Activated T-cell treated with anti-CD3 and anti-CD28 coated beads for 24 hours (primary cell): ENCODE data around the gene ADIPOQ.
"Not testable (repeated sequence)": the region's sequence is repeated elsewhere in the genome, so short reads cannot be mapped to it uniquely, and the experiment has no call there.

Experiments used
- DNase-seq: peaks from one replicate; pipeline ENCODE4 v3.0.0-alpha.2; 2020; ENCODE audit warnings: low read depth

The ADIPOQ gene

GRCh38 chr3:186842426-186843038 is at the start of gene ADIPOQ:
ADIPOQ (plus strand) TSS chr3:186842710; CDS start chr3:186853059, 10,349 bp downstream.
- no peak for DNase-seq

GRCh38 chr3:186798239-186798874 is 44.2 kb upstream of the ADIPOQ start:
- DNase-seq, result no peak

GRCh38 chr3:186800285-186800684 is 42.2 kb upstream of the ADIPOQ start:
- no peak for DNase-seq

GRCh38 chr3:186802701-186803100 is 39.8 kb upstream of the ADIPOQ start:
- DNase-seq, result no peak

- not testable (repeated sequence) for DNase-seq
Measured at GRCh38 chr3:186803447-186803846, 39.1 kb upstream of the ADIPOQ start.

- peak; percentile 85 for DNase-seq
Measured at GRCh38 chr3:186806089-186807055, 36.1 kb upstream of the ADIPOQ start, which contains the start of gene RFC4. RFC4 (minus strand) TSS chr3:186806482; CDS start chr3:186804713, 1,769 bp downstream.

GRCh38 chr3:186807231-186807630 is 35.3 kb upstream of the ADIPOQ start:
- DNase-seq, result no peak

GRCh38 chr3:186810336-186810996 is 32.0 kb upstream of the ADIPOQ start:
- no peak for DNase-seq

GRCh38 chr3:186811313-186811712 is 31.2 kb upstream of the ADIPOQ start:
- not testable (repeated sequence) for DNase-seq

- DNase-seq, result no peak
Measured at GRCh38 chr3:186814100-186814499, 28.4 kb upstream of the ADIPOQ start.

- DNase-seq, result no peak
Measured at GRCh38 chr3:186815435-186815834, 27.1 kb upstream of the ADIPOQ start.

- no peak for DNase-seq
Measured at GRCh38 chr3:186818516-186818915, 24.0 kb upstream of the ADIPOQ start.

- no peak for DNase-seq
Measured at GRCh38 chr3:186818956-186819355, 23.6 kb upstream of the ADIPOQ start.

- no peak for DNase-seq
Measured at GRCh38 chr3:186821429-186822387, 20.8 kb upstream of the ADIPOQ start.

- not testable (repeated sequence) for DNase-seq
Measured at GRCh38 chr3:186822388-186822759, 20.1 kb upstream of the ADIPOQ start.

- DNase-seq, result no peak
Measured at GRCh38 chr3:186823386-186823785, 19.1 kb upstream of the ADIPOQ start.

- DNase-seq, result no peak
Measured at GRCh38 chr3:186824430-186825139, 17.9 kb upstream of the ADIPOQ start.

- DNase-seq, result peak; percentile 45
Measured at GRCh38 chr3:186825294-186825821, 17.2 kb upstream of the ADIPOQ start.

- no peak for DNase-seq
Measured at GRCh38 chr3:186825872-186826409, 16.6 kb upstream of the ADIPOQ start.
